SK-N-SH treated with all-trans-retinoic acid at 6 μM for 48 hours (cell line): Measurements from ENCODE around the gene NXNL1.

Experiments used
- ATAC-seq: fragments of 200-7000 bp; cut with Tn5 transposase; 3 replicates; pipeline ENCODE4 v1.9.1; 2020; ENCODE audit warnings: mild to moderate bottlenecking, moderate library complexity
- ARNTL ChIP-seq: fragments of 450-650 bp; formaldehyde crosslinking; IDR thresholded peaks from 2 replicates; pipeline ENCODE4 v1.5.0; 2020; ENCODE audit warnings: low read depth, mild to moderate bottlenecking, moderate library complexity, borderline replicate concordance
- CSDC2 ChIP-seq: fragments of 250-450 bp; sonication (Bioruptor Pico); IDR thresholded peaks from 2 replicates; pipeline ENCODE4 v1.5.0; 2020; ENCODE audit warnings: mild to moderate bottlenecking, moderate library complexity
- ESRRG ChIP-seq: fragments of 250-450 bp; sonication (Bioruptor Pico); IDR thresholded peaks from 2 replicates; pipeline ENCODE4 v1.6.1; 2021; ENCODE audit warnings: mild to moderate bottlenecking
- GLIS3 ChIP-seq: fragments of 250-450 bp; sonication (Bioruptor Pico); IDR thresholded peaks from 2 replicates; pipeline ENCODE4 v1.5.0; 2020; ENCODE audit warnings: mild to moderate bottlenecking, moderate library complexity
- ISL1 ChIP-seq: fragments of 250-450 bp; sonication (Bioruptor Pico); IDR thresholded peaks from 2 replicates; pipeline ENCODE4 v2.1.2; 2022; ENCODE audit warnings: mild to moderate bottlenecking, moderate library complexity
- OSR1 ChIP-seq: fragments of 250-450 bp; sonication (Bioruptor Pico); IDR thresholded peaks from 2 replicates; pipeline ENCODE4 v1.8.0; 2022; ENCODE audit warnings: moderate library complexity, mild to moderate bottlenecking, inconsistent platforms
- PPARA ChIP-seq: fragments of 250-450 bp; sonication (Bioruptor Pico); IDR thresholded peaks from 2 replicates; pipeline ENCODE4 v1.5.0; 2020; ENCODE audit warnings: mild to moderate bottlenecking, borderline replicate concordance
- RARB ChIP-seq: fragments of 250-450 bp; sonication (Bioruptor Pico); IDR thresholded peaks from 2 replicates; pipeline ENCODE4 v1.8.0; 2021; ENCODE audit warnings: mild to moderate bottlenecking, moderate library complexity
- SNAI2 ChIP-seq: fragments of 250-450 bp; sonication (Bioruptor Pico); IDR thresholded peaks from 2 replicates; pipeline ENCODE4 v1.5.0; 2020; ENCODE audit warnings: mild to moderate bottlenecking, moderate library complexity
- TCF4 ChIP-seq: fragments of 250-450 bp; sonication (Bioruptor Pico); IDR thresholded peaks from 2 replicates; pipeline ENCODE4 v1.8.0; 2021; ENCODE audit warnings: mild to moderate bottlenecking, moderate library complexity, borderline replicate concordance
- TOX ChIP-seq: fragments of 250-450 bp; sonication (Bioruptor Pico); IDR thresholded peaks from 2 replicates; pipeline ENCODE4 v1.8.0; 2021; ENCODE audit warnings: mild to moderate bottlenecking, moderate library complexity, borderline replicate concordance
- ZC3H10 ChIP-seq: fragments of 250-450 bp; sonication (Bioruptor Pico); IDR thresholded peaks from 2 replicates; pipeline ENCODE4 v1.5.1; 2021; ENCODE audit warnings: mild to moderate bottlenecking, moderate library complexity
- ZFP3 ChIP-seq: fragments of 250-450 bp; sonication (Bioruptor Pico); IDR thresholded peaks from 2 replicates; pipeline ENCODE4 v1.5.0; 2020; ENCODE audit warnings: mild to moderate bottlenecking, moderate library complexity
- ZFP30 ChIP-seq: fragments of 450-650 bp; formaldehyde crosslinking; IDR thresholded peaks from 2 replicates; pipeline ENCODE4 v1.5.0; 2022; ENCODE audit warnings: mild to moderate bottlenecking, moderate library complexity
- ZNF565 ChIP-seq: fragments of 450-650 bp; formaldehyde crosslinking; conservative IDR thresholded peaks from 2 replicates; pipeline ENCODE4 v1.5.0; 2020; ENCODE audit warnings: low read depth, mild to moderate bottlenecking, moderate library complexity
- ZNF70 ChIP-seq: fragments of 450-650 bp; formaldehyde crosslinking; IDR thresholded peaks from 2 replicates; pipeline ENCODE4 v1.5.0; 2020; ENCODE audit warnings: mild to moderate bottlenecking, moderate library complexity
- ZNF8 ChIP-seq: fragments of 450-650 bp; formaldehyde crosslinking; IDR thresholded peaks from 2 replicates; pipeline ENCODE4 v1.5.0; 2020; ENCODE audit warnings: mild to moderate bottlenecking, moderate library complexity
- TF ChIP-seq, protein P1 (sequence below): fragments of 250-450 bp; sonication (Bioruptor Pico); IDR thresholded peaks from 2 replicates; pipeline ENCODE4 v1.5.1; 2021; ENCODE audit warnings: mild to moderate bottlenecking, moderate library complexity
- TF ChIP-seq, protein P2 (sequence below): fragments of 250-450 bp; sonication (Bioruptor Pico); IDR thresholded peaks from 2 replicates; pipeline ENCODE4 v1.5.1; 2020; ENCODE audit warnings: low read depth, mild to moderate bottlenecking, moderate library complexity
- TF ChIP-seq, protein P3 (sequence below): fragments of 250-450 bp; sonication (Bioruptor Pico); IDR thresholded peaks from 2 replicates; pipeline ENCODE4 v1.8.0; 2020; ENCODE audit warnings: mild to moderate bottlenecking, moderate library complexity, borderline replicate concordance
- TF ChIP-seq, protein P4 (sequence below): fragments of 250-450 bp; sonication (Bioruptor Pico); IDR thresholded peaks from 2 replicates; pipeline ENCODE4 v1.8.0; 2021; ENCODE audit warnings: low read depth, mild to moderate bottlenecking, moderate library complexity, borderline replicate concordance
- TF ChIP-seq, protein P5 (sequence below): fragments of 250-450 bp; sonication (Bioruptor Pico); IDR thresholded peaks from 2 replicates; pipeline ENCODE4 v1.5.0; 2020; ENCODE audit warnings: mild to moderate bottlenecking, moderate library complexity

The NXNL1 gene

DNA sequence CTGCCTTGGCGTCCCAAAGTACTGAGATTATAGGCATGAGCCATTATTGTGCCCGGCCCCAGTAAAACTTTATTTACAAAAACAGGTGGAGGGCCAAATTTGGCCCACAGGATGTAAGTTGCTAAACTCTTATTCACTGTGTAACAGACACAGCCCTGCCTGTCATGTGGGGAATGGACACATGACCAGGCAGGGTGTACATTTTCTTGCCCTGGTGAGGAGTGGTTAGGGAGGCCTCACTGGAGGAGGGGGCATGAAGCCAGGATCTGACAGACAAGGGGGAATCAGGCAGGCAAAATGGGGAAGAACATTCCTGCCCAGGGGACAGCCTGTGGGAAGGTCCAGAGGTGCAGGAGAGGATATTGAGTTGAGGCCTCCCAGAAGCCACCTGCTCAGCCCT is 43.3 kb upstream of the NXNL1 start:
- no peak for TF ChIP-seq RARB (CRISPR knock-in tag)
- no peak for TF ChIP-seq SNAI2 (CRISPR knock-in tag)
- TF ChIP-seq CSDC2 (CRISPR knock-in tag) = no peak
- no peak for TF ChIP-seq ZFP30 (CRISPR knock-in tag)
- no peak for TF ChIP-seq ARNTL (CRISPR knock-in tag)
- no peak for TF ChIP-seq ZFP3
- TF ChIP-seq, protein P1, sequence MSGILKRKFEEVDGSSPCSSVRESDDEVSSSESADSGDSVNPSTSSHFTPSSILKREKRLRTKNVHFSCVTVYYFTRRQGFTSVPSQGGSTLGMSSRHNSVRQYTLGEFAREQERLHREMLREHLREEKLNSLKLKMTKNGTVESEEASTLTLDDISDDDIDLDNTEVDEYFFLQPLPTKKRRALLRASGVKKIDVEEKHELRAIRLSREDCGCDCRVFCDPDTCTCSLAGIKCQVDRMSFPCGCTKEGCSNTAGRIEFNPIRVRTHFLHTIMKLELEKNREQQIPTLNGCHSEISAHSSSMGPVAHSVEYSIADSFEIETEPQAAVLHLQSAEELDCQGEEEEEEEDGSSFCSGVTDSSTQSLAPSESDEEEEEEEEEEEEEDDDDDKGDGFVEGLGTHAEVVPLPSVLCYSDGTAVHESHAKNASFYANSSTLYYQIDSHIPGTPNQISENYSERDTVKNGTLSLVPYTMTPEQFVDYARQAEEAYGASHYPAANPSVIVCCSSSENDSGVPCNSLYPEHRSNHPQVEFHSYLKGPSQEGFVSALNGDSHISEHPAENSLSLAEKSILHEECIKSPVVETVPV = no peak
- no peak for TF ChIP-seq GLIS3 (CRISPR knock-in tag)
- TF ChIP-seq OSR1 = no peak
- TF ChIP-seq, protein P2, sequence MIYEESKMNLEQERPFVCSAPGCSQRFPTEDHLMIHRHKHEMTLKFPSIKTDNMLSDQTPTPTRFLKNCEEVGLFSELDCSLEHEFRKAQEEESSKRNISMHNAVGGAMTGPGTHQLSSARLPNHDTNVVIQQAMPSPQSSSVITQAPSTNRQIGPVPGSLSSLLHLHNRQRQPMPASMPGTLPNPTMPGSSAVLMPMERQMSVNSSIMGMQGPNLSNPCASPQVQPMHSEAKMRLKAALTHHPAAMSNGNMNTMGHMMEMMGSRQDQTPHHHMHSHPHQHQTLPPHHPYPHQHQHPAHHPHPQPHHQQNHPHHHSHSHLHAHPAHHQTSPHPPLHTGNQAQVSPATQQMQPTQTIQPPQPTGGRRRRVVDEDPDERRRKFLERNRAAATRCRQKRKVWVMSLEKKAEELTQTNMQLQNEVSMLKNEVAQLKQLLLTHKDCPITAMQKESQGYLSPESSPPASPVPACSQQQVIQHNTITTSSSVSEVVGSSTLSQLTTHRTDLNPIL (CRISPR knock-in tag) = no peak
- TF ChIP-seq ESRRG = no peak
- TF ChIP-seq, protein P3, sequence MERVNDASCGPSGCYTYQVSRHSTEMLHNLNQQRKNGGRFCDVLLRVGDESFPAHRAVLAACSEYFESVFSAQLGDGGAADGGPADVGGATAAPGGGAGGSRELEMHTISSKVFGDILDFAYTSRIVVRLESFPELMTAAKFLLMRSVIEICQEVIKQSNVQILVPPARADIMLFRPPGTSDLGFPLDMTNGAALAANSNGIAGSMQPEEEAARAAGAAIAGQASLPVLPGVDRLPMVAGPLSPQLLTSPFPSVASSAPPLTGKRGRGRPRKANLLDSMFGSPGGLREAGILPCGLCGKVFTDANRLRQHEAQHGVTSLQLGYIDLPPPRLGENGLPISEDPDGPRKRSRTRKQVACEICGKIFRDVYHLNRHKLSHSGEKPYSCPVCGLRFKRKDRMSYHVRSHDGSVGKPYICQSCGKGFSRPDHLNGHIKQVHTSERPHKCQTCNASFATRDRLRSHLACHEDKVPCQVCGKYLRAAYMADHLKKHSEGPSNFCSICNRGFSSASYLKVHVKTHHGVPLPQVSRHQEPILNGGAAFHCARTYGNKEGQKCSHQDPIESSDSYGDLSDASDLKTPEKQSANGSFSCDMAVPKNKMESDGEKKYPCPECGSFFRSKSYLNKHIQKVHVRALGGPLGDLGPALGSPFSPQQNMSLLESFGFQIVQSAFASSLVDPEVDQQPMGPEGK = no peak
- TF ChIP-seq TOX (CRISPR knock-in tag) = no peak
- no peak for TF ChIP-seq ISL1 (CRISPR knock-in tag)
- no peak for TF ChIP-seq ZNF565 (CRISPR knock-in tag)
- no peak for TF ChIP-seq ZNF8 (CRISPR knock-in tag)
- TF ChIP-seq ZC3H10 (CRISPR knock-in tag) = no peak
- no peak for ATAC-seq

DNA sequence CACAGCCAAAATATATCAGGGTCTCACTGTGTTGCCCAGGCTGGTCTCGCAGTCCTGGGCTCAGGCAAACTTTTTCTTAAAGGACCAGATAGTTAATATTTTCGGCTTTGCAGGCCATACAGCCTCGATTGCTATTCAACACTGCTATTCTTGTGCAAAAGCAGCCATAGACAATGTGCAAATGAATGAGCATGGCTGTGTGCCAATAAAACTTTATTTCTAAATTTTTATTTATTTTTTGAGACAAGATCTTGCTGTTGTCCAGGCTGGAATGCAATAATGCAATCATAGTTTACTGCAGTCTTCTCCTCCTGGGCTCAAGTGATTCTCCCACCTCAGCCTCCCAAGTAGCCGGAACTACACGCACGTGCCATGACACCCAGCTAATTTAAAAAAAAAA is 42.5 kb upstream of the NXNL1 start:
- TF ChIP-seq ISL1 (CRISPR knock-in tag) (no peak), GLIS3 (CRISPR knock-in tag) (no peak), ZC3H10 (CRISPR knock-in tag) (no peak), ZFP30 (CRISPR knock-in tag) (no peak), ZNF70 (CRISPR knock-in tag) (no peak), OSR1 (no peak), ZFP3 (no peak), RARB (CRISPR knock-in tag) (no peak), ARNTL (CRISPR knock-in tag) (no peak), TCF4 (CRISPR knock-in tag) (no peak), ESRRG (no peak), ZNF8 (CRISPR knock-in tag) (no peak), PPARA (CRISPR knock-in tag) (no peak), ZNF565 (CRISPR knock-in tag) (no peak), CSDC2 (CRISPR knock-in tag) (no peak)
- TF ChIP-seq, protein P4, sequence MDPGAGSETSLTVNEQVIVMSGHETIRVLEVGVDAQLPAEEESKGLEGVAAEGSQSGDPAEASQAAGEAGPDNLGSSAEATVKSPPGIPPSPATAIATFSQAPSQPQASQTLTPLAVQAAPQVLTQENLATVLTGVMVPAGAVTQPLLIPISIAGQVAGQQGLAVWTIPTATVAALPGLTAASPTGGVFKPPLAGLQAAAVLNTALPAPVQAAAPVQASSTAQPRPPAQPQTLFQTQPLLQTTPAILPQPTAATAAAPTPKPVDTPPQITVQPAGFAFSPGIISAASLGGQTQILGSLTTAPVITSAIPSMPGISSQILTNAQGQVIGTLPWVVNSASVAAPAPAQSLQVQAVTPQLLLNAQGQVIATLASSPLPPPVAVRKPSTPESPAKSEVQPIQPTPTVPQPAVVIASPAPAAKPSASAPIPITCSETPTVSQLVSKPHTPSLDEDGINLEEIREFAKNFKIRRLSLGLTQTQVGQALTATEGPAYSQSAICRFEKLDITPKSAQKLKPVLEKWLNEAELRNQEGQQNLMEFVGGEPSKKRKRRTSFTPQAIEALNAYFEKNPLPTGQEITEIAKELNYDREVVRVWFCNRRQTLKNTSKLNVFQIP (CRISPR knock-in tag) = no peak
- TF ChIP-seq, protein P3 = no peak
- TF ChIP-seq, protein P1 = no peak
- TF ChIP-seq, protein P5, sequence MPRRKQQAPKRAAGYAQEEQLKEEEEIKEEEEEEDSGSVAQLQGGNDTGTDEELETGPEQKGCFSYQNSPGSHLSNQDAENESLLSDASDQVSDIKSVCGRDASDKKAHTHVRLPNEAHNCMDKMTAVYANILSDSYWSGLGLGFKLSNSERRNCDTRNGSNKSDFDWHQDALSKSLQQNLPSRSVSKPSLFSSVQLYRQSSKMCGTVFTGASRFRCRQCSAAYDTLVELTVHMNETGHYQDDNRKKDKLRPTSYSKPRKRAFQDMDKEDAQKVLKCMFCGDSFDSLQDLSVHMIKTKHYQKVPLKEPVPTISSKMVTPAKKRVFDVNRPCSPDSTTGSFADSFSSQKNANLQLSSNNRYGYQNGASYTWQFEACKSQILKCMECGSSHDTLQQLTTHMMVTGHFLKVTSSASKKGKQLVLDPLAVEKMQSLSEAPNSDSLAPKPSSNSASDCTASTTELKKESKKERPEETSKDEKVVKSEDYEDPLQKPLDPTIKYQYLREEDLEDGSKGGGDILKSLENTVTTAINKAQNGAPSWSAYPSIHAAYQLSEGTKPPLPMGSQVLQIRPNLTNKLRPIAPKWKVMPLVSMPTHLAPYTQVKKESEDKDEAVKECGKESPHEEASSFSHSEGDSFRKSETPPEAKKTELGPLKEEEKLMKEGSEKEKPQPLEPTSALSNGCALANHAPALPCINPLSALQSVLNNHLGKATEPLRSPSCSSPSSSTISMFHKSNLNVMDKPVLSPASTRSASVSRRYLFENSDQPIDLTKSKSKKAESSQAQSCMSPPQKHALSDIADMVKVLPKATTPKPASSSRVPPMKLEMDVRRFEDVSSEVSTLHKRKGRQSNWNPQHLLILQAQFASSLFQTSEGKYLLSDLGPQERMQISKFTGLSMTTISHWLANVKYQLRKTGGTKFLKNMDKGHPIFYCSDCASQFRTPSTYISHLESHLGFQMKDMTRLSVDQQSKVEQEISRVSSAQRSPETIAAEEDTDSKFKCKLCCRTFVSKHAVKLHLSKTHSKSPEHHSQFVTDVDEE (CRISPR knock-in tag) = no peak

More for the DNA sequence above, 42.5 kb upstream of the NXNL1 start:
- ATAC-seq = no peak
